PC-3 (cell line): ENCODE results near the gene LRRC45.

ENCODE experiments used
- EZH2 ChIP-seq: fragments of 300-600 bp; sonication (generic); IDR thresholded peaks from one replicate; pipeline ENCODE4 v1.6.1; 2017; ENCODE audit warnings: antibody characterized with exemption, mild to moderate bottlenecking, low read length; ENCODE audit not compliant: unreplicated experiment
- TF ChIP-seq, protein P1 (sequence below): fragments of 300-600 bp; sonication (generic); conservative IDR thresholded peaks from 2 replicates; pipeline ENCODE4 v1.5.1; 2017; ENCODE audit warnings: antibody characterized with exemption, low read depth, mild to moderate bottlenecking, low read length

DNA sequence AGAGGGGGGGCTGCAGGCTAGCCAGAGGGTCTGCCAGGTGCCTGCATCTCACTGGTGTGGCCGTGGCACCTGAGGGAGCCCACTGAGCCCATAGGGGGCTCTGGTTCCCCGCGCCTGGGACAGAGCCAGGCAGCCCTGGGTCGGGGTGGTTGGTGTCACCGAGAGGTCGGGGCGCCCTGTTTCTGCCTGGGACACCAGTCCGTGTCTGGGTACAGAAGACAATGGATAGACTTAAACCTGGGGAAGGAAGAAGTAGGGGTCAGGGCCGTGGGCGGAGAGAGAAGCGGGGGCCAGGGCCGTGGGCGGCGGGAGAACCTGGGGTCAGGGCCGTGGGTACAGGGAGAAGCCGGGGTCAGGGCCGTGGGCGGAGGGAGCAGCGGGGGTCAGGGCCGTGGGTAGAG, 25.5 kb downstream of the LRRC45 start:
- TF ChIP-seq, protein P1, sequence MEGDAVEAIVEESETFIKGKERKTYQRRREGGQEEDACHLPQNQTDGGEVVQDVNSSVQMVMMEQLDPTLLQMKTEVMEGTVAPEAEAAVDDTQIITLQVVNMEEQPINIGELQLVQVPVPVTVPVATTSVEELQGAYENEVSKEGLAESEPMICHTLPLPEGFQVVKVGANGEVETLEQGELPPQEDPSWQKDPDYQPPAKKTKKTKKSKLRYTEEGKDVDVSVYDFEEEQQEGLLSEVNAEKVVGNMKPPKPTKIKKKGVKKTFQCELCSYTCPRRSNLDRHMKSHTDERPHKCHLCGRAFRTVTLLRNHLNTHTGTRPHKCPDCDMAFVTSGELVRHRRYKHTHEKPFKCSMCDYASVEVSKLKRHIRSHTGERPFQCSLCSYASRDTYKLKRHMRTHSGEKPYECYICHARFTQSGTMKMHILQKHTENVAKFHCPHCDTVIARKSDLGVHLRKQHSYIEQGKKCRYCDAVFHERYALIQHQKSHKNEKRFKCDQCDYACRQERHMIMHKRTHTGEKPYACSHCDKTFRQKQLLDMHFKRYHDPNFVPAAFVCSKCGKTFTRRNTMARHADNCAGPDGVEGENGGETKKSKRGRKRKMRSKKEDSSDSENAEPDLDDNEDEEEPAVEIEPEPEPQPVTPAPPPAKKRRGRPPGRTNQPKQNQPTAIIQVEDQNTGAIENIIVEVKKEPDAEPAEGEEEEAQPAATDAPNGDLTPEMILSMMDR = no peak
- no peak for TF ChIP-seq EZH2
